K562 (cell line): ENCODE measurements around the gene NEB. TPM values are rescaled to one million over a fixed set of nuclear protein-coding genes. Genes with fewer than 3 reads are reported as not detected.

Experiments used
- ETV5 ChIP-seq: sonication (generic); formaldehyde crosslinking; IDR thresholded peaks from 2 replicates; pipeline ENCODE4 v1.4.0; 2020; ENCODE audit warnings: low read depth, mild to moderate bottlenecking, missing genetic modification reagents
- SIRT6 ChIP-seq: IDR thresholded peaks from one replicate; pipeline ENCODE4 v1.6.1; 2012; ENCODE audit warnings: low read depth, mild to moderate bottlenecking, control low read depth, inconsistent platforms, low read length, moderate library complexity
- SMARCC2 ChIP-seq: fragments of 450-650 bp; IDR thresholded peaks from 2 replicates; pipeline ENCODE4 v1.6.1; 2017; ENCODE audit warnings: antibody characterized with exemption, moderate library complexity, mild to moderate bottlenecking, low read depth
- STAT5B ChIP-seq: fragments of 250-450 bp; sonication (Bioruptor Pico); IDR thresholded peaks from 2 replicates; pipeline ENCODE4 v1.8.0; 2021; ENCODE audit warnings: mild to moderate bottlenecking, inconsistent platforms
- ZNF239 ChIP-seq: fragments of 250-450 bp; sonication (Bioruptor Pico); IDR thresholded peaks from 2 replicates; pipeline ENCODE4 v1.4.0; 2020; ENCODE audit warnings: mild to moderate bottlenecking
- polyA plus RNA-seq, 8 experiments: library from polyadenylated mRNA; depleted of rRNA in 4 of 8; stranded (reverse) in 5 of 8; unstranded in 3 of 8; fragments of >200 nt; fragmentation: Nextera tagmentation in 2 of 8; fragmentation: Illumina TruSeq in 1 of 8; extraction: Ambion mirVana in 2 of 8; extraction: Trizol in 1 of 8; gene quantifications; 2 replicates each; pipeline versions ENCODE4 v1.2.1 to v1.2.3, GENCODE V29; 2011 to 2014; ENCODE audit warnings: inconsistent platforms in 1 of 8, missing spikeins in 1 of 8
- total RNA-seq, 7 experiments: library from RNA; depleted of rRNA in 6 of 7; stranded (reverse); fragments of >200 nt in 6 of 7; fragmentation: Illumina TruSeq in 2 of 7; extraction: Trizol in 2 of 7; gene quantifications; 2 replicates each; pipeline versions ENCODE4 v1.2.1 to v1.2.3, GENCODE V29; 2011 to 2021; ENCODE audit warnings: low replicate concordance in 1 of 7
- TF ChIP-seq, protein P1 (sequence below), 2 experiments: fragments of 450-650 bp in 1 of 2; sonication (generic) in 1 of 2; formaldehyde crosslinking in 1 of 2; IDR thresholded peaks; 2 replicates each; pipeline versions ENCODE4 v1.7.1 to v1.9.0; 2016 to 2022; ENCODE audit warnings: inconsistent platforms in 1 of 2, mild to moderate bottlenecking in 1 of 2, missing genetic modification reagents in 1 of 2
- TF ChIP-seq, protein P2 (sequence below): fragments of 450-650 bp; IDR thresholded peaks from 2 replicates; pipeline ENCODE4 v1.6.1; 2016; ENCODE audit warnings: mild to moderate bottlenecking
- TF ChIP-seq, protein P3 (sequence below), 2 experiments: fragments of 200-800 bp in 1 of 2; sonication (Bioruptor generic) in 1 of 2; sonication (generic) in 1 of 2; formaldehyde crosslinking in 1 of 2; IDR thresholded peaks in 1 of 2; conservative IDR thresholded peaks in 1 of 2; 2 replicates each; pipeline versions ENCODE4 v1.5.0 to v1.6.1; 2016 to 2020; ENCODE audit warnings: missing compliant biosample characterization in 1 of 2, missing genetic modification characterization in 1 of 2, missing genetic modification reagents in 1 of 2
- TF ChIP-seq, protein P4 (sequence below): IDR thresholded peaks from 2 replicates; pipeline ENCODE4 v1.6.1; 2012; ENCODE audit warnings: low read depth, low read length, improper control_type of control experiment, borderline replicate concordance

The NEB gene
- total and polyA plus RNA-seq, 9 of the 15 experiments (the other 6 are each of a cell fraction or from before 2014, with no cell fraction given), result 1.7 to 3.8 (median 2.9) TPM

DNA sequence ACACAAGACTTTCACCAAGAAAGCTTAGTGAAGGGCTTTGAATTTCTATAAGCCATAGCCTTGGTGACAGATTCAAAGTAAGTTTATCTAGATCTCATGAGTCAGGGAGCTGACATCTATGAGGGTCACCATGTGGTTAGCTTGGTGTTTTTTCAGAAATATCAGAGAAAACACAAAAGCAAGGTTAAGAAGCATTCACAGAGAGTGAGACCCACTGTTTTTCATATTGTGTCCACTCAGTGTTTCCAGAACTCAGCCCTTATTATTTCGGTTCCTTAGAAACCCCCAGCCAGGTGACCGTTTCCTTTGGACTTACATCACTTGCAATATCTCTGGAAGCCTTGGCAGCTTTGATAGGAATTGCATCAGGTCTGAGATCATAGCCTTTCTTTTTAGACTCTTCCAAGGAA is 76.6 kb downstream of the NEB start (continued):
- TF ChIP-seq, protein P1, sequence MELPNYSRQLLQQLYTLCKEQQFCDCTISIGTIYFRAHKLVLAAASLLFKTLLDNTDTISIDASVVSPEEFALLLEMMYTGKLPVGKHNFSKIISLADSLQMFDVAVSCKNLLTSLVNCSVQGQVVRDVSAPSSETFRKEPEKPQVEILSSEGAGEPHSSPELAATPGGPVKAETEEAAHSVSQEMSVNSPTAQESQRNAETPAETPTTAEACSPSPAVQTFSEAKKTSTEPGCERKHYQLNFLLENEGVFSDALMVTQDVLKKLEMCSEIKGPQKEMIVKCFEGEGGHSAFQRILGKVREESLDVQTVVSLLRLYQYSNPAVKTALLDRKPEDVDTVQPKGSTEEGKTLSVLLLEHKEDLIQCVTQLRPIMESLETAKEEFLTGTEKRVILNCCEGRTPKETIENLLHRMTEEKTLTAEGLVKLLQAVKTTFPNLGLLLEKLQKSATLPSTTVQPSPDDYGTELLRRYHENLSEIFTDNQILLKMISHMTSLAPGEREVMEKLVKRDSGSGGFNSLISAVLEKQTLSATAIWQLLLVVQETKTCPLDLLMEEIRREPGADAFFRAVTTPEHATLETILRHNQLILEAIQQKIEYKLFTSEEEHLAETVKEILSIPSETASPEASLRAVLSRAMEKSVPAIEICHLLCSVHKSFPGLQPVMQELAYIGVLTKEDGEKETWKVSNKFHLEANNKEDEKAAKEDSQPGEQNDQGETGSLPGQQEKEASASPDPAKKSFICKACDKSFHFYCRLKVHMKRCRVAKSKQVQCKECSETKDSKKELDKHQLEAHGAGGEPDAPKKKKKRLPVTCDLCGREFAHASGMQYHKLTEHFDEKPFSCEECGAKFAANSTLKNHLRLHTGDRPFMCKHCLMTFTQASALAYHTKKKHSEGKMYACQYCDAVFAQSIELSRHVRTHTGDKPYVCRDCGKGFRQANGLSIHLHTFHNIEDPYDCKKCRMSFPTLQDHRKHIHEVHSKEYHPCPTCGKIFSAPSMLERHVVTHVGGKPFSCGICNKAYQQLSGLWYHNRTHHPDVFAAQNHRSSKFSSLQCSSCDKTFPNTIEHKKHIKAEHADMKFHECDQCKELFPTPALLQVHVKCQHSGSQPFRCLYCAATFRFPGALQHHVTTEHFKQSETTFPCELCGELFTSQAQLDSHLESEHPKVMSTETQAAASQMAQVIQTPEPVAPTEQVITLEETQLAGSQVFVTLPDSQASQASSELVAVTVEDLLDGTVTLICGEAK (IDR thresholded peaks at IDR 0.05), result peak; percentile 25; the same call in 1 of the 2 replicates
- TF ChIP-seq, protein P1 (CRISPR knock-in tag; IDR thresholded peaks at IDR 0.05), result no peak
- TF ChIP-seq, protein P2, sequence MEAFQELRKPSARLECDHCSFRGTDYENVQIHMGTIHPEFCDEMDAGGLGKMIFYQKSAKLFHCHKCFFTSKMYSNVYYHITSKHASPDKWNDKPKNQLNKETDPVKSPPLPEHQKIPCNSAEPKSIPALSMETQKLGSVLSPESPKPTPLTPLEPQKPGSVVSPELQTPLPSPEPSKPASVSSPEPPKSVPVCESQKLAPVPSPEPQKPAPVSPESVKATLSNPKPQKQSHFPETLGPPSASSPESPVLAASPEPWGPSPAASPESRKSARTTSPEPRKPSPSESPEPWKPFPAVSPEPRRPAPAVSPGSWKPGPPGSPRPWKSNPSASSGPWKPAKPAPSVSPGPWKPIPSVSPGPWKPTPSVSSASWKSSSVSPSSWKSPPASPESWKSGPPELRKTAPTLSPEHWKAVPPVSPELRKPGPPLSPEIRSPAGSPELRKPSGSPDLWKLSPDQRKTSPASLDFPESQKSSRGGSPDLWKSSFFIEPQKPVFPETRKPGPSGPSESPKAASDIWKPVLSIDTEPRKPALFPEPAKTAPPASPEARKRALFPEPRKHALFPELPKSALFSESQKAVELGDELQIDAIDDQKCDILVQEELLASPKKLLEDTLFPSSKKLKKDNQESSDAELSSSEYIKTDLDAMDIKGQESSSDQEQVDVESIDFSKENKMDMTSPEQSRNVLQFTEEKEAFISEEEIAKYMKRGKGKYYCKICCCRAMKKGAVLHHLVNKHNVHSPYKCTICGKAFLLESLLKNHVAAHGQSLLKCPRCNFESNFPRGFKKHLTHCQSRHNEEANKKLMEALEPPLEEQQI, result no peak
- no peak for TF ChIP-seq SIRT6
- peak; percentile 75; the same call in 1 of the 2 replicates for TF ChIP-seq SMARCC2
- TF ChIP-seq, protein P3, sequence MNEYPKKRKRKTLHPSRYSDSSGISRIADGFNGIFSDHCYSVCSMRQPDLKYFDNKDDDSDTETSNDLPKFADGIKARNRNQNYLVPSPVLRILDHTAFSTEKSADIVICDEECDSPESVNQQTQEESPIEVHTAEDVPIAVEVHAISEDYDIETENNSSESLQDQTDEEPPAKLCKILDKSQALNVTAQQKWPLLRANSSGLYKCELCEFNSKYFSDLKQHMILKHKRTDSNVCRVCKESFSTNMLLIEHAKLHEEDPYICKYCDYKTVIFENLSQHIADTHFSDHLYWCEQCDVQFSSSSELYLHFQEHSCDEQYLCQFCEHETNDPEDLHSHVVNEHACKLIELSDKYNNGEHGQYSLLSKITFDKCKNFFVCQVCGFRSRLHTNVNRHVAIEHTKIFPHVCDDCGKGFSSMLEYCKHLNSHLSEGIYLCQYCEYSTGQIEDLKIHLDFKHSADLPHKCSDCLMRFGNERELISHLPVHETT (CRISPR knock-in tag; conservative IDR thresholded peaks at IDR 0.05 in 1 of 2, IDR thresholded peaks at IDR 0.05 in 1 of 2), result 0 out of 4 replicates have a peak, but pooled peaks of 1 of the 2 experiments have one; percentile 17
- no peak for TF ChIP-seq ETV5 (CRISPR knock-in tag)
- TF ChIP-seq ZNF239 (CRISPR knock-in tag), result peak; percentile 35; the same call in 1 of the 2 replicates
- TF ChIP-seq, protein P4, sequence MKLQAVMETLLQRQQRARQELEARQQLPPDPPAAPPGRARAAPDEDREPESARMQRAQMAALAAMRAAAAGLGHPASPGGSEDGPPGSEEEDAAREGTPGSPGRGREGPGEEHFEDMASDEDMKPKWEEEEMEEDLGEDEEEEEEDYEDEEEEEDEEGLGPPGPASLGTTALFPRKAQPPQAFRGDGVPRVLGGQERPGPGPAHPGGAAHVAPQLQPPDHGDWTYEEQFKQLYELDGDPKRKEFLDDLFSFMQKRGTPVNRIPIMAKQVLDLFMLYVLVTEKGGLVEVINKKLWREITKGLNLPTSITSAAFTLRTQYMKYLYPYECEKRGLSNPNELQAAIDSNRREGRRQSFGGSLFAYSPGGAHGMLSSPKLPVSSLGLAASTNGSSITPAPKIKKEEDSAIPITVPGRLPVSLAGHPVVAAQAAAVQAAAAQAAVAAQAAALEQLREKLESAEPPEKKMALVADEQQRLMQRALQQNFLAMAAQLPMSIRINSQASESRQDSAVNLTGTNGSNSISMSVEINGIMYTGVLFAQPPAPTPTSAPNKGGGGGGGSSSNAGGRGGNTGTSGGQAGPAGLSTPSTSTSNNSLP, result no peak
- TF ChIP-seq STAT5B, result no peak
